NCI-H1417 (cell line): ENCODE data around the gene RBM38.

ENCODE experiments used
- DNase-seq, 3 experiments: peaks; one replicate each; lab custom pipeline; 2025; lab: John Stamatoyannopoulos, UW

Gene RBM38

GRCh38 chr20:57451431-57451794 lies 60.2 kb downstream of the RBM38 start:
- DNase-seq = no peak

- DNase-seq = no peak
These were observed 60.8 kb downstream of the RBM38 start for GRCh38 chr20:57451795-57452661.

GRCh38 chr20:57455386-57455785 lies 64.2 kb downstream of the RBM38 start:
- no peak for DNase-seq

DNA sequence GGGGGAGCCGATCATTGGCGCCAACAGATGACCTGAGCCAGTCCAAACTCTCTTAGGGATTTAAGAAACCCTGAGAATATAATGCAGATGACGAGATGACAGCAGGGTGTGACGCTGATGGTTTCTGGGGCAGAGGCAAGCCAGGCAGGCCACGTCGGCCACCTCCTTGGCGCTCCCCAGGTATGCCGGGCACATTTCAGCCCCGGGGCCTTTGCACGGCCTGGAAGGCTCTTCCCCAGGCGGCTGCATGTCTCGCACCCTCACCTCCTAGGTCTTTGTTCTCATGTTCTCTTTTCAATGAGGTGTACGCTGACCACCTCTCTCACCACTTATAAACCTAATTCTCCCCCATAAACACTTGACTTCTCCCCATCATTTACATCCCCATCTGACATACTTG lies 64.9 kb downstream of the RBM38 start:
- DNase-seq = no peak

- DNase-seq = no peak
These were observed 66.3 kb downstream of the RBM38 start for GRCh38 chr20:57457243-57458095.

GRCh38 chr20:57458400-57459160 lies 67.4 kb downstream of the RBM38 start:
- no peak for DNase-seq
